ENCODE measurements around the gene ING4.

ING4 gene

GRCh38 chr12:6632026-6632983 lies 30.6 kb downstream of the ING4 start:
- DNase-seq: peak; percentile 63 to 69

GRCh38 chr12:6631549-6631961 lies 31.4 kb downstream of the ING4 start:
- peak; percentile 51 to 57 for DNase-seq

GRCh38 chr12:6630736-6631135 lies 32.2 kb downstream of the ING4 start:
- DNase-seq: no peak

GRCh38 chr12:6627616-6628015 lies 35.3 kb downstream of the ING4 start:
- DNase-seq: peak in 1 of 2 experiments; percentile 37

GRCh38 chr12:6626654-6627283 lies 36.1 kb downstream of the ING4 start:
- peak in 1 of 2 experiments; percentile 35 for DNase-seq

GRCh38 chr12:6620885-6621274 lies 42.0 kb downstream of the ING4 start:
- DNase-seq: no peak

- DNase-seq: peak; percentile 74 to 78
These were observed 42.6 kb downstream of the ING4 start for GRCh38 chr12:6620137-6620884.

GRCh38 chr12:6618483-6619225 lies 44.3 kb downstream of the ING4 start:
- DNase-seq: no peak

- no peak for DNase-seq
These were observed 47.1 kb downstream of the ING4 start for GRCh38 chr12:6615802-6616201.

GRCh38 chr12:6614513-6615172 lies 48.3 kb downstream of the ING4 start:
- no peak for DNase-seq

GRCh38 chr12:6613776-6614512 lies 49.0 kb downstream of the ING4 start:
- peak; percentile 37 to 50 for DNase-seq

- DNase-seq: peak in 1 of 2 experiments; percentile 42
These were observed 49.7 kb downstream of the ING4 start for GRCh38 chr12:6613015-6613775.

- peak in 1 of 2 experiments; percentile 32 for DNase-seq
These were observed 50.3 kb downstream of the ING4 start for GRCh38 chr12:6612652-6613014.

- peak in 1 of 2 experiments; percentile 42 for DNase-seq
These were observed 50.7 kb downstream of the ING4 start for GRCh38 chr12:6612247-6612646.

- DNase-seq: peak; percentile 54 to 56
These were observed 54.2 kb downstream of the ING4 start for GRCh38 chr12:6608592-6609281.

GRCh38 chr12:6607751-6608591 lies 54.9 kb downstream of the ING4 start:
- peak; percentile 72 to 77 for DNase-seq

GRCh38 chr12:6606331-6607131 lies 56.4 kb downstream of the ING4 start:
- peak; percentile 68 to 73 for DNase-seq

Data from activated T-cell treated with anti-CD3 and anti-CD28 coated beads, Interleukin-2, amount 50 U/mL, for 48 hours (primary cell).